GM18498 (cell line): ENCODE results near the gene GOLM1.

Experiments
- ATAC-seq: cut with Tn5 transposase; IDR thresholded peaks from one replicate; pipeline ENCODE4 v1.9.1; 2021; ENCODE audit warnings: mild to moderate bottlenecking, moderate library complexity; ENCODE audit not compliant: unreplicated experiment

Gene GOLM1

GRCh38 chr9:85994191-85994590, 105.2 kb downstream of the GOLM1 start:
- ATAC-seq = no peak

- no peak for ATAC-seq
Observed at GRCh38 chr9:85987236-85987635, 112.1 kb downstream of the GOLM1 start.

- ATAC-seq = no peak
Observed at GRCh38 chr9:85984457-85984856, 114.9 kb downstream of the GOLM1 start.

- no peak for ATAC-seq
Observed at GRCh38 chr9:85981369-85981768, 118.0 kb downstream of the GOLM1 start.

- ATAC-seq = no peak
Observed at GRCh38 chr9:85978496-85978895, 120.9 kb downstream of the GOLM1 start.
